Measurements from ENCODE around the gene SLC35E2B.
A peak's percentile ranks its signal among the peaks of the same experiment; 100 is the strongest.
"Not testable (repeated sequence)": the region's sequence is repeated elsewhere in the genome, so short reads cannot be mapped to it uniquely, and the experiment has no call there.

Gene SLC35E2B

DNA sequence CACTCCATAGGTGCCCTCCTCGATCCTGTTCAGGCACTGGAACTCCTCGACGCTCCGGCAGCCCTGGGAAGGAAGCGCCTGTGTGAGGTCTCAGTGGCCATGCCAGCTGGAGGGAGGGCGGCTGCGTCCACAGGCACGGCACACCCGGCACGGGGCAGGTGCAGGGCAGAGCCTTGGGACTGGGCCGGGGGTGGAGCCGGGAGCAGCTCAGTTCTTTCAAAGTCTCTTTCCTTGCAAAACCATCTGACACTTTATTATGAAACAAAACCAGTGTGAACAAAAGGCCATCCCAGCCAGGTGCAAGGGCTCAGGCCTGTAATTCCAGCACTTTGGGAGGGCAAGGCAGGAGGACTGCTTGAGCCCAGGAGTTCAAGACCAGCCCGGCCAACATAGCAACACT lies 54.1 kb downstream of the SLC35E2B start:
- not testable (repeated sequence) for DNase-seq (ENCODE audit: low read depth)

- not testable (repeated sequence) for DNase-seq (ENCODE audit: low read depth)
Observed at GRCh38 chr1:1637479-1637875, 55.1 kb downstream of the SLC35E2B start.

DNA sequence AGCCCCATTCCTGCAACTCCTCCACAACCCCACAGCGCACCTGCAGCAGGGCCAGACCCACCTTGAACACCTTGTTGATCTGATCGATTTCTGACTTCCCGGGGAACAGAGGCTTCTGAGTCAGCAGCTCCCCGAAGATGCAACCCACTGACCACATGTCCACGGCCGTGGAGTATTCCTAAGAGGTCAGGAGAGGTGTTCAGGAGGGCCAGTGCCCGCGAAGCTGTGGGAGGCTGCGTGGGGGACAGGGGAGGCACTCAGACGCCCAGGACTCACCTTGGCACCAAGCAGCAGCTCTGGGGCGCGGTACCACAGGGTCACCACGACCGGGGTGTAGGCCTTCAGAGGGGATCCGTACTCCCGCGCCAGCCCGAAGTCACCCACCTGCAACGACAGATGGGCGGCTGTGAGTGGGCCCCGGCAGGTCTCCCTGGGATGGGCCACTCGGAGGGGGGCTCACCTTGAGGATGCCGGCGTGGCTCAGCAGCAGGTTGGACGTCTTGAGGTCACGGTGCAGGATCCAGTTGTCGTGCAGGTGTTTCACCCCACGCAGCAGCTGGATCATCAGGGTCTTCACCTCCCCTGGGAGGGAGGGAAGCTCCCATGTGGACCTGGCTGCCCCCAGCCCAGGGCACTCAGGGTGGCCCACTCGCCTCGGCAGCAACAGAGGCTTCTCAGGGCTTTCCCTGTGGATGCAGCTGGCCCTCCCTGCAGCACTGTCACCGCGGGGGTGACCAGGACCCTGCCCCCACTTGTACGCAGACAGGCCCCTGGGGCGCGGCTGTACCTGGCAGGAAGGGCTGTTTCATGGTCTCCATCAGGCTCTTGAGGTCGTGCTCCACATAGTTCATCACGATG lies 55.7 kb downstream of the SLC35E2B start:
- not testable (repeated sequence) for DNase-seq (ENCODE audit: low read depth)

- not testable (repeated sequence) for DNase-seq (ENCODE audit: low read depth)
Observed at GRCh38 chr1:1634613-1635012, 58.0 kb downstream of the SLC35E2B start.

- DNase-seq (ENCODE audit: low read depth) = not testable (repeated sequence)
Observed at GRCh38 chr1:1633409-1633808, 59.2 kb downstream of the SLC35E2B start.

DNA sequence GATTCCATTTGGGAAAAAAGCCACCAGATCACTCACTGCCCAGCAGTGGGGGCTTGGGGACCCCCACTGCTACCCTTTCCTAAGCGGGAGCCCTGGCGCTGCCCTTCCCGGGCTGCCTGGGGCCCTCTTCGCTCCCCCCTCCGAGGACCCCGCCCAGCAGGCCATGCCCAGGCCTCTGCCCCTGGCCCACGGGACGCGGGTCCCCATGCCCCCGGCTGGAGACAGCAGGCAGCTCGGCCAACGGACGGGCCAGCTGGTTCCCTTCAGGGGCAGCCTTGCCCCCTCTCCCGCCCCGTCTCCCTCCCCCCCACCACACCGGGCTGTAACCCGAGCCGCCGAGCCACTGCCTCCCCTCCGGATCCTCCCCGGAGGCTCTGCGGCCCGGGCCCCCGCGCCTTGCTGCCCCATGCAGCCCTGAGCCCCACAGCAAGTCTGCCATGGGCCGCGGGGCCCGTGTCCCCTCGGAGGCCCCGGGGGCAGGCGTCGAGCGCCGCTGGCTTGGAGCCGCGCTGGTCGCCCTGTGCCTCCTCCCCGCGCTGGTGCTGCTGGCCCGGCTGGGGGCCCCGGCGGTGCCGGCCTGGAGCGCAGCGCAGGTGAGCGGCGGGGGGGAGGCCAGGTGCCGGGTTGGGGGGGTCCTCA lies 60.7 kb downstream of the SLC35E2B start, which contains the start of gene MMP23B:
Gene MMP23B, plus strand, starts transcription at position 392 of the 639 bp plus-strand sequence. Its CDS starts 46 bp downstream, at position 438.
- DNase-seq (ENCODE audit: low read depth) = no peak

DNA sequence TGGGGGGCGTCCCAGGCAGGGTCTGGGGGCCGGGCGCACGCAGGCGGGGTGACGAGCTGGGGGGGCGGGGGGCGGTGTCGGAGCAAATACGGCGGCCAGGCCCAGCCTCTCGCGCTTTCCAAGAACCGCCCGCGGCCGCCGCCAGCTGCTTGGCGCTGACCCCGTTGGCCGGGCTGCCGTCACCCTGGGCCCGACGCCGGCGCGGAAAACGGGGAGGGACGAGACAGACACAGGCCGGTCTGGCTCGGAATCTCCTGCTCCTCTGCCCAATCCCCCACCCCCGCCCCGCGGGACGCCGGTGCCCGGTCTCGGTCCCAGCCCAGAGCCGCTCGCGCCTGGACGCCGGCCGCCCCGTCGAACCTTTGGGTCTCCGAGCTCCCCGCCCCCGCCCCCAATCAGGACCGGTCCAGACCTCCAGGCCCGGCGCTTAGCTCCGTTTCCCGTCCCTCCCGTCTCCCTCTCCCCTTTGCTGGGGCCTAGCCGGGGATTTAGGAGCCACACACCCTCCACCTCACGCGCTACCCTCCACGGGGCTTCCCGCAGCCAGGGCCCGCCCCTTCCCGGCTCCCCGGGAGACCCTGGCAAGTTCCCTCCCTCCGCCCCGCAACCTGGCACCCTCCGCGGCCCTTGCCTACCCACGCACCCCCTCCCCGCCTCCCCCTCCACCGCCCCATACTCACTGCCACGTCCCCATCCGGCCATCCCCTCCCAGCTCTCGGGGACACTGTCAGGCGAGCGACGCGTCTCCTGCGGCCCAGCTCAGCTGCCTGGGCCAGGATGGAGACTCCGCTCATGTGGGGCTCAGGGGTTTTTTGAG lies 61.4 kb downstream of the SLC35E2B start:
- DNase-seq (ENCODE audit: low read depth) = peak; percentile 24

DNA sequence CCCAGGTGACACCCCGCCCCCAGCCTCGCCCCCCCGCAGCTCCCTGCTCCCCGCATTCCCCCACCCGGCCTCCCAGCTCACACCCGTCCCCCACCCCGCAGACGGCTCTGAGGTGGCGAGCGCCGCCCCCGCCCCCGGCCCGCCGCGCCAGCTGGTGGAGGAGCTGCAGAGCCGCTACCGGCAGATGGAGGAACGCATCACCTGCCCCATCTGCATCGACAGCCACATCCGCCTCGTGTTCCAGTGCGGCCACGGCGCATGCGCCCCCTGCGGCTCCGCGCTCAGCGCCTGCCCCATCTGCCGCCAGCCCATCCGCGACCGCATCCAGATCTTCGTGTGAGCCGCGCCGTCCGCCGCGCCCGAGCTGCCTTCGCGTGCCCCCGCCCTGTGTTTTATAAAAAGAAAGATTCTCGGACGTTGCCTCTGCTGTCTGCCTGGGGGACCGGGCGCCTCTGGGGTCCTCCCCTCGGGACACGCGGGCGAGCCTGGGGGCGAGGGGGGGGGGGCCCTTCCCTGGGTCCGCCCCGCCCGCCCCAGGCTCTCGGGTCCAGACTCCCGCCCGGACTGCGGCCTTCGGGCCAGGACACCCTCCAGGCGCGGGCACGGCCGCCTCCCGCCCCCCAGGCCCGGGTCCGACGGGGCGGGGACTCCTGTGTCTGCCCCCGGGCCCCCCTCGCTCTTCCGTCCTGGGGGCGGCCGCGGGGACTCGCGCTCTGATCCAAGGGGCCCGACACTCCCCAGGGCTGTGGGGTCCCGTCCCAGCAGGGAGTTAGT lies 62.2 kb downstream of the SLC35E2B start:
- peak; percentile 36 for DNase-seq (ENCODE audit: low read depth)

- no peak for DNase-seq (ENCODE audit: low read depth)
Observed at GRCh38 chr1:1629430-1630190, 63.0 kb downstream of the SLC35E2B start.

DNA sequence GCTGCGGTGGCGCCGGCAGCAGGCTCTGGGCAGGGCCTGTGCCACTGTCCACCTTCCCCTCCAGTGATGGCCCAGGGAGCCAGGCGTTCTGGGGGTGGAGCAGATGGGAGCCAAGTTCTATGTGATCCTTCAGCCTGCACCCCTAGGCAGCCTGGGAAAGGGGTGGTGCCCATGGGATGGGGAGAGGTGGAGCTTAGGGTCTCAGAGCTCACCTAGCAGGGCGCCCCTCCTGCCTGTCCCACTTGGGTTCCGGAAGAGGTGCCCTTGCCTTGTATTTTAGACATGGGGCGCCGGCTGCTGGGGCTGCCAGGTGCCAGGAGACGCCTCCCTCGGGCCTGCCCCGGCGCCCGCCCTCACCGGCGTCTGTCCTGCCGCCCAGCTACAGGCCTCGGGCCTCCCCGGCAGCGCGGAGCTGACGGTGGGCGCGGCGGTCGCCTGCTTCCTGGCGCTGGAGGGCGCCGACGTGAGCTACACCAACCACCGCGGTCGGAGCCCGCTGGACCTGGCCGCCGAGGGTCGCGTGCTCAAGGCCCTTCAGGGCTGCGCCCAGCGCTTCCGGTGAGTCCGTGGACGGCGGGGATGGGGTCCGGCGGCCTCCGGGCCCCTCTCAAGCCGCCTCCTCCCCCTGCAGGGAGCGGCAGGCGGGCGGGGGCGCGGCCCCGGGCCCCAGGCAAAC lies 63.7 kb downstream of the SLC35E2B start:
- no peak for DNase-seq (ENCODE audit: low read depth)

- DNase-seq (ENCODE audit: low read depth) = no peak
Observed at GRCh38 chr1:1627829-1628753, 64.5 kb downstream of the SLC35E2B start.

DNA sequence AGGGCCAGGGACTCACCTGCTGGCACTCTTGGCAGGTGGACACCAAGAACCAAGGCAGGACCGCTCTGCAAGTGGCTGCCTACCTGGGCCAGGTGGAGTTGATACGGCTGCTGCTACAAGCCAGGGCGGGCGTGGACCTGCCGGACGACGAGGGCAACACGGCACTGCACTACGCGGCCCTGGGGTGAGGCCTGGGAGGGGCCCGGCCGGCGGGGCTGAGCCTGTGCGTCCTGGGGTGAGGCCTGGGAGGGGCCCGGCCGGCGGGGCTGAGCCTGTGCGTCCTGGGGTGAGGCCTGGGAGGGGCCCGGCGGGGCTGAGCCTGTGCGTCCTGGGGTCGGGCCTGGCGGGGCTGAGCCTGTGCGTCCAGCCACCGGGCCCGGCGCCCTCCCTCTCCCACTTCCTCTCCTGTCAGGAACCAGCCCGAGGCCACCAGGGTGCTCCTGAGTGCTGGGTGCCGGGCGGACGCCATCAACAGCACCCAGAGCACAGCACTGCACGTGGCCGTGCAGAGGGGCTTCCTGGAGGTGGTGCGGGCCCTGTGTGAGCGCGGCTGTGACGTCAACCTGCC lies 65.2 kb downstream of the SLC35E2B start:
- DNase-seq (ENCODE audit: low read depth) = no peak

DNA sequence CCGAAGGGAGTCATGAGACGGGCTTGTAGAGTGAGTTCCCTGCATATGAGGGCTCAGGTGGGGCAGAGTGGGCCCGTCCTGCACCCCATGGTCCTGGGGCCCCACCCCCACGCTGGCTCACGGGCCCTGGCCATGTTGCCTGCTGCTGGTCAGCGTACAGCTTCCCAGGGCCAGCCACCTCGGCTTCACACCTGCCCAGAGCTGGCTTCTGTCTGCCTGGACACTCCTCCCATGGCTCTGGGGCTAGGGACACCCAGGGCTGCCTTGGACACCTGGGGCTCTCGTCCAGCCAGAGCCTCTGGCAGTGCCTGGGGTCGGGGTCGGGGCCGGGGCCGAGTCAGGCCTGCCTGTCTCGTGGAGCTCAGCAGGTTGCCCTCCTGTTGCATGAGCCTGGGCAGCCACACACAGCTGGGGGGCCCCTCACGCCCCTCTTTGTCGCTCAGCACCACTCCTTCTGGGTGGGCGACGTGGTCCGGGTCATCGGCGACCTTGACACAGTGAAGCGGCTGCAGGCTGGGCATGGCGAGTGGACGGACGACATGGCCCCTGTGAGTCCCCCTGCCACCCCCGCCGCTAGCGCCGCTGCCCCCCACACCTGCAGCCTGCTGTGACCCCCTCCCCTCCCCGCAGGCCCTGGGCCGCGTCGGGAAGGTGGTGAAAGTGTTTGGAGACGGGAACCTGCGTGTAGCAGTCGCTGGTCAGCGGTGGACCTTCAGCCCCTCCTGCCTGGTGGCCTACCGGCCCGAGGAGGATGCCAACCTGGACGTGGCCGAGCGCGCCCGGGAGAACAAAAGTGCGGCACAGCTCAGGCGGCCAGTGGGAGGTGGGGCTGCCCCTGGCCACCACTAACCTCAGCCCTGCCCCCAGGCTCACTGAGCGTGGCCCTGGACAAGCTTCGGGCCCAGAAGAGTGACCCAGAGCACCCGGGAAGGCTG lies 66.1 kb downstream of the SLC35E2B start:
- no peak for DNase-seq (ENCODE audit: low read depth)

DNA sequence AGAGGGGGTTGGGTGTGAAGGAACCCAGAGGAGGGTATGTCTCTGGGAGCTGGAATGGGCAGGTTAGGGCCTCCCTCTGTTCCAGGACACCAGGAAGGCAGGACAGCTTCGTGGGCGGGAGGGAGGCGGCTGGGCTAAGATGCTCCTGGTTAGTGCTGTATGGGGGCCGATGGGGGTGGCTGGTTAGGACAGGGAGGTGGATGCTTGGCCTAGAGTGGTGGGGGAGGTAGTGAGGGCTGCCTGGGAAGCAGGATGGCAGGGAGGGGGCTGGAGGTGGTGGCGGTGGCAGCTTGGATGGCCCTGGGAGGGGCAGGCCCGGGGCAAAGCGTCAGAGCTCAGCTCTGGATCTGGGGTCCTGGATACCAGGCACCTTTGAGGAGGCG lies 66.8 kb downstream of the SLC35E2B start:
- no peak for DNase-seq (ENCODE audit: low read depth)

DNA sequence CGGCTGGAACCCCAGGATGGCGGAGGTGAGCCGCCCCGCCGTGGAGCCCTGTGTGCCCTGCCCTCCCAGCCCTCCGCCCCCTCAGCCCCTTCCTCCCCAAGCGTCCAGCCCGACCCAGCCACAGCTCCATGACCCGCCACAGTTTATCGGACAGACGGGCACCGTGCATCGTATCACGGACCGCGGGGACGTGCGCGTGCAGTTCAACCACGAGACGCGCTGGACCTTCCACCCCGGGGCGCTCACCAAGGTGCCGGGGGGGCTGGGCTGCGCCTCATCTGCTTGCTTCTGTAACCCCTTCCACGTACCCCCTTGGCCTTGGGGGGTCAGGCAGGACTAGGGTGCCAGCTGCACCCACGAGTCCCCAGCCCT lies 67.2 kb downstream of the SLC35E2B start:
- no peak for DNase-seq (ENCODE audit: low read depth)

GRCh38 chr1:1624443-1625403 lies 67.9 kb downstream of the SLC35E2B start:
- DNase-seq (ENCODE audit: low read depth) = no peak
